ENCODE results near the gene ASTN2. TPM values are rescaled to one million over a fixed set of nuclear protein-coding genes. Genes with fewer than 3 reads are reported as not detected.
"Not testable (repeated sequence)": the region's sequence is repeated elsewhere in the genome, so short reads cannot be mapped to it uniquely, and the experiment has no call there.

The ASTN2 gene
- total RNA-seq, 1 donor from 2014 or later: 5.4 TPM

GRCh38 chr9:116888066-116888465 lies 526.8 kb downstream of the ASTN2 start:
- intact Hi-C loops (cut with micrococcal nuclease): no loop called here

- intact Hi-C loops (cut with micrococcal nuclease): no loop called here
Measured at GRCh38 chr9:116883676-116884075, 531.2 kb downstream of the ASTN2 start.

- intact Hi-C loops (cut with micrococcal nuclease): no loop called here
Measured at GRCh38 chr9:116877072-116877471, 537.8 kb downstream of the ASTN2 start.

- intact Hi-C loops (cut with micrococcal nuclease): no loop called here
Measured at GRCh38 chr9:116875576-116875975, 539.3 kb downstream of the ASTN2 start.

- intact Hi-C loops (cut with micrococcal nuclease): no loop called here
Measured at GRCh38 chr9:116873937-116874914, 540.6 kb downstream of the ASTN2 start.

- intact Hi-C loops (cut with micrococcal nuclease): no loop called here
Measured at GRCh38 chr9:116873491-116873890, 541.4 kb downstream of the ASTN2 start.

GRCh38 chr9:116870566-116870965 lies 544.3 kb downstream of the ASTN2 start:
- intact Hi-C loops (cut with micrococcal nuclease): no loop called here

- intact Hi-C loops (cut with micrococcal nuclease): no loop called here
Measured at GRCh38 chr9:116868201-116868600, 546.7 kb downstream of the ASTN2 start.

- intact Hi-C loops (cut with micrococcal nuclease): loop anchor here (2.0 to 5.0 kb wide), 2 partner anchors 274 to 1269 kb away; no protein-coding TSS in a partner anchor
Measured at GRCh38 chr9:116861321-116861720, 553.5 kb downstream of the ASTN2 start.

- intact Hi-C loops (cut with micrococcal nuclease): loop anchor here (2.0 to 5.0 kb wide), 2 partner anchors 273 to 1268 kb away; no protein-coding TSS in a partner anchor
Measured at GRCh38 chr9:116860509-116861120, 554.2 kb downstream of the ASTN2 start.

- intact Hi-C loops (cut with micrococcal nuclease): loop anchor here (2.0 to 5.0 kb wide), 2 partner anchors 272 to 1267 kb away; no protein-coding TSS in a partner anchor
Measured at GRCh38 chr9:116859763-116860162, 555.1 kb downstream of the ASTN2 start.

- intact Hi-C loops (cut with micrococcal nuclease): no loop called here
Measured at GRCh38 chr9:116857321-116857720, 557.5 kb downstream of the ASTN2 start.

GRCh38 chr9:116855881-116856662 lies 558.8 kb downstream of the ASTN2 start:
- intact Hi-C loops (cut with micrococcal nuclease): no loop called here

- intact Hi-C loops (cut with micrococcal nuclease): no loop called here
Measured at GRCh38 chr9:116849721-116850120, 565.1 kb downstream of the ASTN2 start.

- intact Hi-C loops (cut with micrococcal nuclease): no loop called here
Measured at GRCh38 chr9:116844621-116845020, 570.2 kb downstream of the ASTN2 start.

- intact Hi-C loops (cut with micrococcal nuclease): no loop called here
Measured at GRCh38 chr9:116843863-116844620, 570.8 kb downstream of the ASTN2 start.

- intact Hi-C loops (cut with micrococcal nuclease): no loop called here
Measured at GRCh38 chr9:116842658-116843057, 572.2 kb downstream of the ASTN2 start.

- intact Hi-C loops (cut with micrococcal nuclease): not testable (repeated sequence)
Measured at GRCh38 chr9:116838468-116838867, 576.4 kb downstream of the ASTN2 start.

- intact Hi-C loops (cut with micrococcal nuclease): no loop called here
Measured at GRCh38 chr9:116837018-116837989, 577.6 kb downstream of the ASTN2 start.
